IPS DF 4.7 (cell line): ENCODE data around the gene NUDT4B.
"Not testable (repeated sequence)": the region's sequence is repeated elsewhere in the genome, so short reads cannot be mapped to it uniquely, and the experiment has no call there.

ENCODE experiments used
- DNase-seq: peaks from one replicate; pipeline ENCODE4 v3.0.0-alpha.2; 2013; ENCODE audit warnings: low spot score; ENCODE audit errors: extremely low read depth

NUDT4B gene

GRCh38 chr1:148735538-148735937, 13.0 kb upstream of the NUDT4B start:
- not testable (repeated sequence) for DNase-seq

GRCh38 chr1:148738667-148739066, 9.9 kb upstream of the NUDT4B start:
- DNase-seq = not testable (repeated sequence)

GRCh38 chr1:148743200-148743599, 5.4 kb upstream of the NUDT4B start:
- DNase-seq = not testable (repeated sequence)

- DNase-seq = not testable (repeated sequence)
Observed at GRCh38 chr1:148743726-148744720, 4.6 kb upstream of the NUDT4B start.

GRCh38 chr1:148749335-148749681, 734 bp downstream of the NUDT4B start:
- DNase-seq = not testable (repeated sequence)

GRCh38 chr1:148756231-148756630, 7.7 kb downstream of the NUDT4B start:
- not testable (repeated sequence) for DNase-seq

- DNase-seq = not testable (repeated sequence)
Observed at GRCh38 chr1:148757446-148757845, 8.9 kb downstream of the NUDT4B start.

GRCh38 chr1:148758412-148758811, 9.8 kb downstream of the NUDT4B start:
- DNase-seq = not testable (repeated sequence)

GRCh38 chr1:148758925-148759324, 10.4 kb downstream of the NUDT4B start:
- not testable (repeated sequence) for DNase-seq

GRCh38 chr1:148759749-148760148, 11.2 kb downstream of the NUDT4B start:
- DNase-seq = not testable (repeated sequence)

GRCh38 chr1:148760206-148760605, 11.6 kb downstream of the NUDT4B start:
- DNase-seq = not testable (repeated sequence)

- DNase-seq = not testable (repeated sequence)
Observed at GRCh38 chr1:148761360-148761759, 12.8 kb downstream of the NUDT4B start.

GRCh38 chr1:148765238-148766019, 16.9 kb downstream of the NUDT4B start:
- DNase-seq = not testable (repeated sequence)

GRCh38 chr1:148768541-148768940, 20.0 kb downstream of the NUDT4B start:
- not testable (repeated sequence) for DNase-seq

GRCh38 chr1:148769495-148769894, 20.9 kb downstream of the NUDT4B start:
- not testable (repeated sequence) for DNase-seq

GRCh38 chr1:148773690-148774089, 25.1 kb downstream of the NUDT4B start:
- DNase-seq = not testable (repeated sequence)

GRCh38 chr1:148774102-148774501, 25.5 kb downstream of the NUDT4B start:
- DNase-seq = not testable (repeated sequence)

GRCh38 chr1:148775263-148775662, 26.7 kb downstream of the NUDT4B start:
- DNase-seq = not testable (repeated sequence)

- not testable (repeated sequence) for DNase-seq
Observed at GRCh38 chr1:148777649-148778048, 29.1 kb downstream of the NUDT4B start.

GRCh38 chr1:148780404-148780803, 31.8 kb downstream of the NUDT4B start:
- DNase-seq = not testable (repeated sequence)

- not testable (repeated sequence) for DNase-seq
Observed at GRCh38 chr1:148791543-148792099, 43.0 kb downstream of the NUDT4B start.
